HCT116 (cell line): Measurements from ENCODE around the gene ETAA1.

Experiments used
- ELF1 ChIP-seq: IDR thresholded peaks from 2 replicates; pipeline ENCODE4 v1.6.1; 2012; ENCODE audit warnings: low read depth, borderline replicate concordance
- EZH2 ChIP-seq: fragments of 200-600 bp; sonication (generic); IDR thresholded peaks from 2 replicates; pipeline ENCODE4 v1.6.1; 2017; ENCODE audit warnings: antibody characterized with exemption, mixed run types
- FOSL1 ChIP-seq: IDR thresholded peaks from 2 replicates; pipeline ENCODE4 v1.6.1; 2012; ENCODE audit warnings: low read depth
- MAX ChIP-seq: IDR thresholded peaks from 2 replicates; pipeline ENCODE4 v1.6.1; 2012
- POLR2AphosphoS5 ChIP-seq: IDR thresholded peaks from 2 replicates; pipeline ENCODE4 v1.6.1; 2011; ENCODE audit warnings: mild to moderate bottlenecking, low read depth, low read length, moderate library complexity
- SRF ChIP-seq: IDR thresholded peaks from 2 replicates; pipeline ENCODE4 v1.6.1; 2012; ENCODE audit warnings: low read depth
- ZFX ChIP-seq: fragments of 450-650 bp; IDR thresholded peaks from 2 replicates; pipeline ENCODE4 v1.6.1; 2017
- TF ChIP-seq, protein P1 (sequence below): IDR thresholded peaks from 2 replicates; pipeline ENCODE4 v1.6.1; 2011; ENCODE audit warnings: mild to moderate bottlenecking, low read length, moderate library complexity; ENCODE audit not compliant: insufficient replicate concordance; ENCODE audit errors: extremely low read depth
- TF ChIP-seq, protein P2 (sequence below), 3 experiments: fragments of 200-600 bp in 1 of 3; sonication (generic) in 1 of 3; IDR thresholded peaks in 2 of 3; conservative IDR thresholded peaks in 1 of 3; 2 replicates each; pipeline ENCODE4 v1.5.1; 2012 to 2017; ENCODE audit warnings: low read depth in 2 of 3, low read length in 2 of 3, antibody characterized with exemption in 1 of 3, borderline replicate concordance in 1 of 3, control low read depth in 1 of 3, mild to moderate bottlenecking in 1 of 3, mixed read lengths in 1 of 3, mixed run types in 1 of 3, moderate library complexity in 1 of 3; ENCODE audit not compliant: insufficient read depth in 1 of 3

GRCh38 chr2:67366832-67367412 lies 30.2 kb upstream of the ETAA1 start:
- TF ChIP-seq MAX (no peak), FOSL1 (no peak), POLR2AphosphoS5 (no peak), SRF (no peak), ELF1 (no peak), EZH2 (no peak), ZFX (no peak)
- TF ChIP-seq, protein P1, sequence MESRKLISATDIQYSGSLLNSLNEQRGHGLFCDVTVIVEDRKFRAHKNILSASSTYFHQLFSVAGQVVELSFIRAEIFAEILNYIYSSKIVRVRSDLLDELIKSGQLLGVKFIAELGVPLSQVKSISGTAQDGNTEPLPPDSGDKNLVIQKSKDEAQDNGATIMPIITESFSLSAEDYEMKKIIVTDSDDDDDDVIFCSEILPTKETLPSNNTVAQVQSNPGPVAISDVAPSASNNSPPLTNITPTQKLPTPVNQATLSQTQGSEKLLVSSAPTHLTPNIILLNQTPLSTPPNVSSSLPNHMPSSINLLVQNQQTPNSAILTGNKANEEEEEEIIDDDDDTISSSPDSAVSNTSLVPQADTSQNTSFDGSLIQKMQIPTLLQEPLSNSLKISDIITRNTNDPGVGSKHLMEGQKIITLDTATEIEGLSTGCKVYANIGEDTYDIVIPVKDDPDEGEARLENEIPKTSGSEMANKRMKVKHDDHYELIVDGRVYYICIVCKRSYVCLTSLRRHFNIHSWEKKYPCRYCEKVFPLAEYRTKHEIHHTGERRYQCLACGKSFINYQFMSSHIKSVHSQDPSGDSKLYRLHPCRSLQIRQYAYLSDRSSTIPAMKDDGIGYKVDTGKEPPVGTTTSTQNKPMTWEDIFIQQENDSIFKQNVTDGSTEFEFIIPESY = no peak
- TF ChIP-seq, protein P2, sequence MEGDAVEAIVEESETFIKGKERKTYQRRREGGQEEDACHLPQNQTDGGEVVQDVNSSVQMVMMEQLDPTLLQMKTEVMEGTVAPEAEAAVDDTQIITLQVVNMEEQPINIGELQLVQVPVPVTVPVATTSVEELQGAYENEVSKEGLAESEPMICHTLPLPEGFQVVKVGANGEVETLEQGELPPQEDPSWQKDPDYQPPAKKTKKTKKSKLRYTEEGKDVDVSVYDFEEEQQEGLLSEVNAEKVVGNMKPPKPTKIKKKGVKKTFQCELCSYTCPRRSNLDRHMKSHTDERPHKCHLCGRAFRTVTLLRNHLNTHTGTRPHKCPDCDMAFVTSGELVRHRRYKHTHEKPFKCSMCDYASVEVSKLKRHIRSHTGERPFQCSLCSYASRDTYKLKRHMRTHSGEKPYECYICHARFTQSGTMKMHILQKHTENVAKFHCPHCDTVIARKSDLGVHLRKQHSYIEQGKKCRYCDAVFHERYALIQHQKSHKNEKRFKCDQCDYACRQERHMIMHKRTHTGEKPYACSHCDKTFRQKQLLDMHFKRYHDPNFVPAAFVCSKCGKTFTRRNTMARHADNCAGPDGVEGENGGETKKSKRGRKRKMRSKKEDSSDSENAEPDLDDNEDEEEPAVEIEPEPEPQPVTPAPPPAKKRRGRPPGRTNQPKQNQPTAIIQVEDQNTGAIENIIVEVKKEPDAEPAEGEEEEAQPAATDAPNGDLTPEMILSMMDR (IDR thresholded peaks at IDR 0.05 in 2 of 3, conservative IDR thresholded peaks at IDR 0.05 in 1 of 3; ENCODE audit: borderline replicate concordance in 1 of 3, insufficient read depth in 1 of 3, low read depth in 2 of 3, low read length in 2 of 3) = no peak
